Loucy (cell line): ENCODE results near the gene PHACTR2.

Source experiments
- H2AFZ ChIP-seq: fragments of 200-600 bp; sonication (generic); 2 replicates; pipeline ENCODE4 v1.6.0; 2016; ENCODE audit warnings: antibody characterized with exemption, mild to moderate bottlenecking, low read length, moderate library complexity
- H3F3A ChIP-seq: fragments of 200-600 bp; 2 replicates; pipeline ENCODE4 v1.6.0; 2016; ENCODE audit warnings: antibody characterized with exemption, low read depth, mild to moderate bottlenecking
- H3K27me3 ChIP-seq: fragments of 200-600 bp; sonication (generic); 2 replicates; pipeline ENCODE4 v1.6.1; 2014; ENCODE audit warnings: low read length, mild to moderate bottlenecking; ENCODE audit not compliant: insufficient read depth, poor library complexity, severe bottlenecking
- H3K36me3 ChIP-seq: fragments of 200-600 bp; sonication (generic); 2 replicates; pipeline ENCODE4 v1.6.1; 2016; ENCODE audit warnings: low read length; ENCODE audit not compliant: insufficient read depth
- H3K4me1 ChIP-seq: fragments of 200-600 bp; sonication (generic); 2 replicates; pipeline ENCODE4 v1.5.1; 2014; ENCODE audit warnings: low read length, mild to moderate bottlenecking; ENCODE audit not compliant: insufficient read depth, poor library complexity, severe bottlenecking
- H3K4me2 ChIP-seq: fragments of 200-600 bp; sonication (generic); 2 replicates; pipeline ENCODE4 v1.6.0; 2014; ENCODE audit warnings: antibody characterized with exemption, low read length, low read depth, mild to moderate bottlenecking; ENCODE audit not compliant: poor library complexity, severe bottlenecking
- H3K4me3 ChIP-seq: fragments of 200-600 bp; sonication (generic); 2 replicates; pipeline ENCODE4 v1.5.1; 2014; ENCODE audit warnings: low read length, mild to moderate bottlenecking, mixed read lengths; ENCODE audit not compliant: poor library complexity, severe bottlenecking
- H3K79me2 ChIP-seq: fragments of 200-600 bp; sonication (generic); 2 replicates; pipeline ENCODE4 v1.6.1; 2014; ENCODE audit warnings: low read length; ENCODE audit not compliant: insufficient read depth
- H3K9ac ChIP-seq: fragments of 200-600 bp; sonication (generic); 2 replicates; pipeline ENCODE4 v1.6.0; 2014; ENCODE audit warnings: mild to moderate bottlenecking, low read depth, low read length, moderate library complexity; ENCODE audit not compliant: poor library complexity, severe bottlenecking
- H3K9me2 ChIP-seq: fragments of 200-600 bp; sonication (generic); replicated peaks from 2 replicates; pipeline ENCODE4 v1.6.1; 2016; ENCODE audit warnings: low read depth, low read length, mixed read lengths
- H3K9me3 ChIP-seq: fragments of 200-600 bp; sonication (generic); 2 replicates; pipeline ENCODE4 v1.6.1; 2014; ENCODE audit warnings: mild to moderate bottlenecking, antibody characterized with exemption, low read length, low read depth; ENCODE audit not compliant: insufficient read depth
- H4K20me1 ChIP-seq: fragments of 200-600 bp; sonication (generic); 2 replicates; pipeline ENCODE4 v1.6.0; 2014; ENCODE audit warnings: antibody characterized with exemption, low read length, mild to moderate bottlenecking; ENCODE audit not compliant: insufficient read depth, poor library complexity, severe bottlenecking
- EZH2phosphoT487 ChIP-seq: fragments of 200-600 bp; IDR thresholded peaks from 2 replicates; pipeline ENCODE4 v1.6.1; 2018; ENCODE audit warnings: antibody characterized with exemption, mild to moderate bottlenecking, moderate library complexity, borderline replicate concordance
- TF ChIP-seq, protein P1 (sequence below): fragments of 200-600 bp; sonication (generic); conservative IDR thresholded peaks from 2 replicates; pipeline ENCODE4 v1.5.1; 2014; ENCODE audit warnings: mild to moderate bottlenecking, antibody characterized with exemption, low read length

PHACTR2 gene

DNA sequence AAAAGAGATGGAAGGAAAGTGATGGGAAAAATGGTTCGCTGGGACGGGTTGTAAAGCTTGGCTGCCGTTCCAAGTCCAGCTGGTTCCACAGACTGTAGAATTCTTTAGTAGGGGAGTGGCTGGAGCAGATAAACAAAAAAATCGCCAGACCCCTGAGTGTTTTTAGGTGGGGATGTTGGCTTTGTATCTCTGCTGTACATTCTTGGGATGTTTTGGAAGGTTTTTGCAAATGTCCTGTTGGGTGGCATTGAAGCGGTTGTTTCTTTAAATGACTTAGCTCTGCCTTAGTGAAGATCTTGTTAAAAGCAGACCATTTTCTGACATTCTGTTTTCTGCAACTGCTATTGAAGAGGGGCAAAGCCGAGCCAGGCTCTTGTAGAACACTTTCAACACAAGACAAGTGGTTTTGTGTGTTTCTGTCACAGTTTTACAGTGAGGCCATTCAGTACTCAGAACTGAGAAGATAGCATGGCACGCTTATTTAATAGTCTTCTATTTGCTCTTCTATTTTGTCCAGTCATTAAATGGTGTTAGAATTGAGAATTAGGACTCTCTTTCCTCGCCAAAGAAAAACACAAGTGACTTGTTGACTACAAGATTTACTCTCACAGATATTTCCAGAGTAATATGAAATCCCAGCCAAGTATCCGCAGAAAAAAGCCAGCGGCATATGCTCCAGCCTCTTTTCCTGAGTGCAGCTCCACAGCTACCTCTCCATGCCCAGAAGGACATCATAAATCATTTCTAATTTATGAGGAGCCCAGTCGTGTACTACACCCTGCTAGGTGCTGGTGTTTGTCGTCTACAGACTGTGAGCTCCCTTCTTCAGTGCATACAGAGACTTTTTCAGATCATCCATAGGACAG is 65.8 kb downstream of the PHACTR2 start:
- no peaks in the 10 kb centered on the region for H3K9me3 ChIP-seq
- H3K79me2 ChIP-seq, result no peaks in the 10 kb centered on the region
- TF ChIP-seq EZH2phosphoT487, result no peak
- TF ChIP-seq, protein P1, sequence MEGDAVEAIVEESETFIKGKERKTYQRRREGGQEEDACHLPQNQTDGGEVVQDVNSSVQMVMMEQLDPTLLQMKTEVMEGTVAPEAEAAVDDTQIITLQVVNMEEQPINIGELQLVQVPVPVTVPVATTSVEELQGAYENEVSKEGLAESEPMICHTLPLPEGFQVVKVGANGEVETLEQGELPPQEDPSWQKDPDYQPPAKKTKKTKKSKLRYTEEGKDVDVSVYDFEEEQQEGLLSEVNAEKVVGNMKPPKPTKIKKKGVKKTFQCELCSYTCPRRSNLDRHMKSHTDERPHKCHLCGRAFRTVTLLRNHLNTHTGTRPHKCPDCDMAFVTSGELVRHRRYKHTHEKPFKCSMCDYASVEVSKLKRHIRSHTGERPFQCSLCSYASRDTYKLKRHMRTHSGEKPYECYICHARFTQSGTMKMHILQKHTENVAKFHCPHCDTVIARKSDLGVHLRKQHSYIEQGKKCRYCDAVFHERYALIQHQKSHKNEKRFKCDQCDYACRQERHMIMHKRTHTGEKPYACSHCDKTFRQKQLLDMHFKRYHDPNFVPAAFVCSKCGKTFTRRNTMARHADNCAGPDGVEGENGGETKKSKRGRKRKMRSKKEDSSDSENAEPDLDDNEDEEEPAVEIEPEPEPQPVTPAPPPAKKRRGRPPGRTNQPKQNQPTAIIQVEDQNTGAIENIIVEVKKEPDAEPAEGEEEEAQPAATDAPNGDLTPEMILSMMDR, result no peak
- H4K20me1 ChIP-seq, result no peaks in the 10 kb centered on the region
- H3F3A ChIP-seq, result no peaks in the 10 kb centered on the region
- H3K4me2 ChIP-seq, result no peak overlapping the region
- no peak overlapping the region for H2AFZ ChIP-seq
- H3K4me3 ChIP-seq, result no peak overlapping the region
- H3K27me3 ChIP-seq, result no peaks in the 10 kb centered on the region
- no peaks in the 10 kb centered on the region for H3K9me2 ChIP-seq
- H3K9ac ChIP-seq, result no peak overlapping the region
- H3K36me3 ChIP-seq, result no peaks in the 10 kb centered on the region
- H3K4me1 ChIP-seq, result peaks cover 4% of the 10 kb centered on the region

DNA sequence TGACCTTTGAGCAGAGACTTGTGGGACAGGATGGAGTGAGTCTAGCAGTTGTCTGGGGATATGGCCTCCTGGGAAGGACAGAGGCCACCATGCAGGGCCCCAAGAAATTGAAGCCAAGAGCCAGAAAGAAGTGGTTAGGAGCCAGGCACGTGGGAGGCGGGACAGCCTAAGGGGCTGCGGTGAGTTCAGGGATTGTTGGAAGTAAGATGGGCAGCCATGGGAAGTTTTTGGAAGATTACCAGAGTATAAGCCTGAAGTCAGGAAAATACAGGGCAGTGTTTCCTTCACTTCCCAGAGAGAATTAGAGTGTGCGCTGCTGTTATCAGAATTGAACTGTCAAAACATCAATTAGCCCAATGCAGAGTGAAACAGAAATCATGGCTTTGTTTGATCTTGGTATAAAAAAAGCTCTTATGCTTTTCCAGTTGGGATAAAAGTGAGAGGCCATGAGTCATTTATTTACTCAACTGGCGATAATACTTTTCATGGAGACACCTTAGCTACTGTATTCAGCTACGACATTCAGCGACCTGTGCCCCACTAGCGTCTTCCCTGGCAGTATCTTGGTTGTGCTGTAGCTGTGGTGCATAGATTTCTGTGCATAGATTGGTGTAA is 66.9 kb downstream of the PHACTR2 start:
- Histone ChIP-seq H3K4me3 (no peak overlapping the region), H2AFZ (no peak overlapping the region), H3K4me2 (no peak overlapping the region), H3F3A (no peaks in the 10 kb centered on the region), H3K9me3 (no peaks in the 10 kb centered on the region), H4K20me1 (no peaks in the 10 kb centered on the region), H3K79me2 (no peaks in the 10 kb centered on the region), H3K9ac (no peak overlapping the region), H3K4me1 (peaks cover 4% of the 10 kb centered on the region), H3K27me3 (no peaks in the 10 kb centered on the region), H3K9me2 (no peaks in the 10 kb centered on the region), H3K36me3 (no peaks in the 10 kb centered on the region)
- TF ChIP-seq EZH2phosphoT487, result no peak
- TF ChIP-seq, protein P1, result no peak

DNA sequence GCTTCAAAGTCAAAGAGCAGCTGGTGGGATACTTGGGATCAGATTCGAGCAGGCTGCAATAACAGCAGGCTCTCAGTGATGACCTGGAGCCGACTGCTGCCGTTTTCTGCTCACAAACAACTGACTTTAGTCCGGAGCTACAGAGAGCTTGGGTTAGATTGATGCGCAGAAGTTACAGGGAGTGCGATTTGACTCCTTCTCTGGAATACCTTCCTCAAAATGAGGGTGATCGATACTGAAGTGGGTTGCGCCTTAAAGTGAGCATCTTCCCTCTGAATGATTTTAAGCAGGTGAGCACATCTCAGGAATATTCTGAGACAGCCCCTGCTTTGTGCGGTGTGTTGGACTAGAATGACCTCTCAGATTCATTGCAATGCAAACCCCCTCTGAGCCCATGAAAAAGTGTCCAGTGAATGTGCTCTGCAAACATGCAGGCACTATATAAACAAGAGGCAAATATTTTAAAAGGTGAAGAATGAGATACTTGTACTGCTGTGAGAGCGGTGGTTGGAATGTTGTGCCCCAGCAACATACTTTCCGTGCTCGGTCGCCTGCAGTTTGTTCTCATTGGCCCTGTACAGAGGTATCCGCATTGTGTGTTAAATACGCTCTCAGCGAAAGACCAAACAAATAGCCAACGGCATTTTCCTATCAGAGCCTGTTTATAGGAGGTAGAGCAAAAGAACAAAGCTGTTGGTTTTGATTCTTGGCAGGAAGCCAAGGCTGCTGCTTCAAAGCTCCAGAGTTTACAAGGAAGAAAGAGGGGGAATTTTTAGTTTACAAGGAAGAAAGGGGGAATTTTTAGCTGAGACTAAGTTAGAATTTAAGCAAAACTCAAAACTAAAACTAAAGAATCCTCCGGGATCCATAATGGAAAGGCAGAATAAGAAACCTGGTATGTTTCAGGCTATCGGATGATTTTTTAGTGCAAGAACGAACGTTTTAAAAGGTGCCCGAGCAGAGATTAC is 67.7 kb downstream of the PHACTR2 start:
- Histone ChIP-seq H3K9me2 (no peaks in the 10 kb centered on the region), H3K79me2 (no peaks in the 10 kb centered on the region), H4K20me1 (no peaks in the 10 kb centered on the region), H3K36me3 (no peaks in the 10 kb centered on the region), H3F3A (no peaks in the 10 kb centered on the region), H3K9me3 (no peaks in the 10 kb centered on the region), H3K9ac (no peak overlapping the region), H3K4me2 (no peak overlapping the region), H2AFZ (no peak overlapping the region), H3K4me1 (peaks cover 4% of the 10 kb centered on the region), H3K4me3 (no peak overlapping the region), H3K27me3 (no peaks in the 10 kb centered on the region)
- TF ChIP-seq, protein P1, result no peak
- TF ChIP-seq EZH2phosphoT487, result no peak
